ENCODE measurements around the gene SNX5. TPM values are rescaled to one million over a fixed set of nuclear protein-coding genes. Genes with fewer than 3 reads are reported as not detected.

Gene SNX5
- total RNA-seq, 1 experiment from 2014 or later = 159 TPM

- intact Hi-C loops (cut with micrococcal nuclease) = no loop called here
- CTCF ChIA-PET = no interaction called here
- H3K4me3 ChIP-seq (replicated peaks in 1 of 2; ENCODE audit: low read depth in 1 of 2, low read length in 2 of 2) = no peak overlapping the region
- no peaks in the 10 kb centered on the region for H4K20me1 ChIP-seq (ENCODE audit: insufficient read depth)
- H3K36me3 ChIP-seq (ENCODE audit: control insufficient read depth in 1 of 2, insufficient read depth in 2 of 2, low read length in 2 of 2) = no peaks in the 10 kb centered on the region
- H3K27ac ChIP-seq (ENCODE audit: low read depth, low read length) = no peak overlapping the region
- DNase-seq (ENCODE audit: low read depth, low spot score) (no peak), ATAC-seq (no peak)
- H3K4me1 ChIP-seq (ENCODE audit: control insufficient read depth in 1 of 2, insufficient read depth in 2 of 2, low read length in 2 of 2) = peaks cover 2 to 7% of the 10 kb centered on the region in 2 experiments; a peak in 3 of 4 replicates
- H3K4me2 ChIP-seq (ENCODE audit: low read length) = no peak overlapping the region
- no peaks in the 10 kb centered on the region for H3K79me2 ChIP-seq (ENCODE audit: insufficient read depth, low read length)
- H2AFZ ChIP-seq (ENCODE audit: low read depth, low read length, poor library complexity, severe bottlenecking) = no peak overlapping the region
- no peaks in the 10 kb centered on the region for H3K27me3 ChIP-seq (ENCODE audit: insufficient read depth, low read length)
- H3K9me2 ChIP-seq (ENCODE audit: insufficient read depth) = no peaks in the 10 kb centered on the region
- no peaks in the 10 kb centered on the region for H3K9me3 ChIP-seq (ENCODE audit: control insufficient read depth in 1 of 2, insufficient read depth in 1 of 2, low read depth in 1 of 2, low read length in 2 of 2)
- POLR2A ChIA-PET = no interaction called here
- H3K9ac ChIP-seq (ENCODE audit: low read length) = no peak overlapping the region
- no peak for TF ChIP-seq RAD21 (IDR thresholded peaks at IDR 0.05; ENCODE audit: low read depth)
- no peak for TF ChIP-seq FOSL1 (IDR thresholded peaks at IDR 0.05; ENCODE audit: low read depth)
- no peak for TF ChIP-seq TCF7L2 (IDR thresholded peaks at IDR 0.05; ENCODE audit: borderline replicate concordance, extremely low read depth, insufficient read depth, insufficient read length)
- TF ChIP-seq MAX (IDR thresholded peaks at IDR 0.05) = no peak
- no peak for TF ChIP-seq ZFX (IDR thresholded peaks at IDR 0.05)
- TF ChIP-seq POLR2AphosphoS5 (IDR thresholded peaks at IDR 0.05; ENCODE audit: low read depth, low read length) = no peak
- no peak for TF ChIP-seq CBX3 (IDR thresholded peaks at IDR 0.05; ENCODE audit: low read depth)
- no peak for TF ChIP-seq CEBPB (IDR thresholded peaks at IDR 0.05; ENCODE audit: low read depth)
- no peak for TF ChIP-seq ELF1 (IDR thresholded peaks at IDR 0.05; ENCODE audit: borderline replicate concordance, low read depth)
- no peak for TF ChIP-seq SP1 (IDR thresholded peaks at IDR 0.05; ENCODE audit: low read depth)
- no peak for TF ChIP-seq ZBTB33 (IDR thresholded peaks at IDR 0.05; ENCODE audit: extremely low read depth, insufficient replicate concordance, low read length)
- no peak for TF ChIP-seq REST (IDR thresholded peaks at IDR 0.05; ENCODE audit: low read depth)
- TF ChIP-seq POLR2A (IDR thresholded peaks at IDR 0.05; ENCODE audit: borderline replicate concordance, extremely low read depth, insufficient read depth, insufficient read length) = no peak
- RAD21 ChIA-PET (ENCODE audit: low non-redundant PET in 1 of 2, low total read pairs in 2 of 2, uncharacterized antibody in 2 of 2, unreplicated experiment in 2 of 2) = no interaction called here
- BruUV-seq (replicated peaks) = no TSS peak
Measured at GRCh38 chr20:17904027-17904426, 64.6 kb downstream of the SNX5 start.

Data from HCT116 (cell line).